Ascending aorta (tissue), 2 donors: ENCODE data around the gene KIF25. TPM values are rescaled to one million over a fixed set of nuclear protein-coding genes. Genes with fewer than 3 reads are reported as not detected.

Experiments
- DNase-seq, 2 donors: peaks; one replicate each; pipeline ENCODE4 v3.0.0-alpha.2; 2019; ENCODE audit warnings: low spot score in 2 of 2
- H3K27ac ChIP-seq, 2 donors: fragments of 200-600 bp; sonication (generic); one replicate each; pipeline ENCODE4 v1.5.1; 2016 to 2017; ENCODE audit warnings: mild to moderate bottlenecking in 1 of 2
- H3K27me3 ChIP-seq: fragments of 200-600 bp; sonication (generic); one replicate; pipeline ENCODE4 v1.5.1; 2017
- H3K36me3 ChIP-seq, 2 donors: fragments of 200-600 bp; sonication (generic); one replicate each; pipeline ENCODE4 v1.5.1; 2016
- H3K4me1 ChIP-seq, 2 donors: fragments of 200-600 bp; sonication (generic); one replicate each; pipeline ENCODE4 v1.5.1; 2016 to 2017; ENCODE audit warnings: mild to moderate bottlenecking in 1 of 2
- H3K4me3 ChIP-seq, 2 donors: fragments of 200-600 bp; sonication (generic); one replicate each; pipeline ENCODE4 v1.5.1; 2016 to 2017; ENCODE audit warnings: mild to moderate bottlenecking in 1 of 2
- H3K9me3 ChIP-seq, 2 donors: fragments of 200-600 bp; sonication (generic); one replicate each; pipeline ENCODE4 v1.5.1; 2016
- CTCF ChIP-seq, 3 experiments: fragments of 200-600 bp in 2 of 3; fragments of 450-650 bp in 1 of 3; sonication (generic) in 2 of 3; IDR thresholded peaks; one replicate each; pipeline ENCODE4 v1.5.1; 2016 to 2019; ENCODE audit warnings: antibody characterized with exemption in 3 of 3, mild to moderate bottlenecking in 1 of 3, moderate library complexity in 1 of 3
- intact Hi-C: fragments of 100-400 bp; cut with DNase I; formaldehyde crosslinking; loops from one replicate; pipeline ENCODE4 v1.15.1; 2023
- total RNA-seq: library from RNA; depleted of rRNA; stranded (reverse); fragments of >200 nt; gene quantifications from one replicate; pipeline ENCODE4 v1.1.0, GENCODE V29; 2016

The KIF25 gene
- total RNA-seq, 1 donor from 2014 or later = not detected

- H3K9me3 ChIP-seq = no peaks in the 10 kb centered on the region
- H3K4me1 ChIP-seq = peaks cover 0 to 6% of the 10 kb centered on the region in 2 donors
- H3K36me3 ChIP-seq = no peaks in the 10 kb centered on the region
- TF ChIP-seq CTCF (IDR thresholded peaks at IDR 0.05) = no peak
- DNase-seq = peak in 1 of 2 donors; percentile 59
- no peaks in the 10 kb centered on the region for H3K27me3 ChIP-seq
- H3K27ac ChIP-seq = no peak overlapping the region
- intact Hi-C loops = loop anchor here (10.0 kb wide), 1 partner anchor 224 kb away; no protein-coding TSS in a partner anchor
- no peak overlapping the region for H3K4me3 ChIP-seq
Observed at GRCh38 chr6:168050881-168051586, 53.6 kb downstream of the KIF25 start.

- no peak for TF ChIP-seq CTCF (IDR thresholded peaks at IDR 0.05)
- DNase-seq = no peak
- Histone ChIP-seq H3K4me3 (no peak overlapping the region), H3K27me3 (no peaks in the 10 kb centered on the region), H3K27ac (no peak overlapping the region), H3K36me3 (no peaks in the 10 kb centered on the region), H3K9me3 (no peaks in the 10 kb centered on the region), H3K4me1 (peaks cover 0 to 6% of the 10 kb centered on the region in 2 donors)
- intact Hi-C loops = loop anchor here (10.0 kb wide), 1 partner anchor 223 kb away; no protein-coding TSS in a partner anchor
Observed at GRCh38 chr6:168051648-168052047, 54.2 kb downstream of the KIF25 start.

GRCh38 chr6:168052291-168052891 is 54.9 kb downstream of the KIF25 start:
- intact Hi-C loops = loop anchor here (10.0 kb wide), 1 partner anchor 222 kb away; no protein-coding TSS in a partner anchor
- Histone ChIP-seq H3K27me3 (no peaks in the 10 kb centered on the region), H3K4me3 (no peak overlapping the region), H3K9me3 (no peaks in the 10 kb centered on the region), H3K27ac (no peak overlapping the region), H3K4me1 (peaks cover 0 to 6% of the 10 kb centered on the region in 2 donors), H3K36me3 (no peaks in the 10 kb centered on the region)
- no peak for DNase-seq
- TF ChIP-seq CTCF (IDR thresholded peaks at IDR 0.05) = no peak

- no peak overlapping the region for H3K4me3 ChIP-seq
- H3K27me3 ChIP-seq = no peaks in the 10 kb centered on the region
- no peak for DNase-seq
- intact Hi-C loops = loop anchor here (10.0 kb wide), 1 partner anchor 221 kb away; no protein-coding TSS in a partner anchor
- no peak for TF ChIP-seq CTCF (IDR thresholded peaks at IDR 0.05)
- H3K9me3 ChIP-seq = no peaks in the 10 kb centered on the region
- H3K27ac ChIP-seq = no peak overlapping the region
- H3K36me3 ChIP-seq = no peaks in the 10 kb centered on the region
- H3K4me1 ChIP-seq = peaks cover 0 to 6% of the 10 kb centered on the region in 2 donors
Observed at GRCh38 chr6:168053086-168053956, 55.9 kb downstream of the KIF25 start.

- TF ChIP-seq CTCF (IDR thresholded peaks at IDR 0.05) = no peak
- intact Hi-C loops = loop anchor here (10.0 kb wide), 1 partner anchor 221 kb away; no protein-coding TSS in a partner anchor
Observed at GRCh38 chr6:168053957-168054471, 56.5 kb downstream of the KIF25 start.

More at GRCh38 chr6:168053957-168054471, 56.5 kb downstream of the KIF25 start:
- Histone ChIP-seq H3K4me1 (peaks cover 0 to 6% of the 10 kb centered on the region in 2 donors), H3K36me3 (no peaks in the 10 kb centered on the region), H3K4me3 (no peak overlapping the region), H3K27me3 (no peaks in the 10 kb centered on the region), H3K9me3 (no peaks in the 10 kb centered on the region), H3K27ac (no peak overlapping the region)
- no peak for DNase-seq
